ENCODE measurements around the gene OSBPL10. TPM values are rescaled to one million over a fixed set of nuclear protein-coding genes. Genes with fewer than 3 reads are reported as not detected.

The OSBPL10 gene
- total and polyA plus RNA-seq, 2 experiments from 2014 or later: 2.2 to 7.7 TPM

GRCh38 chr3:31776016-31776415 is 205.0 kb downstream of the OSBPL10 start:
- no peaks in the 10 kb centered on the region for H3K27me3 ChIP-seq
- no peak for DNase-seq (ENCODE audit: low read depth in 1 of 2, low spot score in 1 of 2)
- no peak for TF ChIP-seq CTCF (IDR thresholded peaks at IDR 0.05; ENCODE audit: low read depth, low read length)
- H3K27ac ChIP-seq: no peak overlapping the region
- H3K4me1 ChIP-seq (ENCODE audit: low read depth): peaks cover 2% of the 10 kb centered on the region
- no peak overlapping the region for H3K4me3 ChIP-seq
- H3K36me3 ChIP-seq: no peaks in the 10 kb centered on the region
- no peaks in the 10 kb centered on the region for H3K9me3 ChIP-seq (ENCODE audit: low read depth)

GRCh38 chr3:31775383-31775782 is 205.7 kb downstream of the OSBPL10 start:
- H3K27ac ChIP-seq: no peak overlapping the region
- no peaks in the 10 kb centered on the region for H3K9me3 ChIP-seq (ENCODE audit: low read depth)
- no peaks in the 10 kb centered on the region for H3K27me3 ChIP-seq
- H3K4me3 ChIP-seq: no peak overlapping the region
- TF ChIP-seq CTCF (IDR thresholded peaks at IDR 0.05; ENCODE audit: low read depth, low read length): no peak
- H3K4me1 ChIP-seq (ENCODE audit: low read depth): peaks cover 4% of the 10 kb centered on the region
- no peak for DNase-seq (ENCODE audit: low read depth in 1 of 2, low spot score in 1 of 2)
- H3K36me3 ChIP-seq: no peaks in the 10 kb centered on the region

GRCh38 chr3:31772758-31773473 is 208.1 kb downstream of the OSBPL10 start:
- Histone ChIP-seq H3K36me3 (no peaks in the 10 kb centered on the region), H3K4me3 (no peak overlapping the region), H3K27ac (no peak overlapping the region), H3K27me3 (no peaks in the 10 kb centered on the region), H3K4me1 (ENCODE audit: low read depth) (peaks cover 4% of the 10 kb centered on the region), H3K9me3 (ENCODE audit: low read depth) (no peaks in the 10 kb centered on the region)
- DNase-seq (ENCODE audit: low read depth in 1 of 2, low spot score in 1 of 2): no peak
- TF ChIP-seq CTCF (IDR thresholded peaks at IDR 0.05; ENCODE audit: low read depth, low read length): no peak

GRCh38 chr3:31772272-31772671 is 208.8 kb downstream of the OSBPL10 start:
- H3K9me3 ChIP-seq (ENCODE audit: low read depth): no peaks in the 10 kb centered on the region

GRCh38 chr3:31770822-31771326 is 210.2 kb downstream of the OSBPL10 start:
- Histone ChIP-seq H3K4me1 (ENCODE audit: low read depth) (peaks cover 4% of the 10 kb centered on the region), H3K27me3 (no peaks in the 10 kb centered on the region), H3K9me3 (ENCODE audit: low read depth) (no peaks in the 10 kb centered on the region), H3K36me3 (no peaks in the 10 kb centered on the region), H3K4me3 (no peak overlapping the region), H3K27ac (no peak overlapping the region)
- no peak for TF ChIP-seq CTCF (IDR thresholded peaks at IDR 0.05; ENCODE audit: low read depth, low read length)
- DNase-seq (ENCODE audit: low read depth in 1 of 2, low spot score in 1 of 2): peak in 1 of 2 donors; percentile 10

More at GRCh38 chr3:31772272-31772671, 208.8 kb downstream of the OSBPL10 start:
- no peak for TF ChIP-seq CTCF (IDR thresholded peaks at IDR 0.05; ENCODE audit: low read depth, low read length)
- peaks cover 4% of the 10 kb centered on the region for H3K4me1 ChIP-seq (ENCODE audit: low read depth)
- no peaks in the 10 kb centered on the region for H3K27me3 ChIP-seq
- no peak for DNase-seq (ENCODE audit: low read depth in 1 of 2, low spot score in 1 of 2)
- H3K27ac ChIP-seq: no peak overlapping the region
- H3K4me3 ChIP-seq: no peak overlapping the region
- H3K36me3 ChIP-seq: no peaks in the 10 kb centered on the region

Data from cardiac muscle cell (in vitro differentiated cells and primary cell).